Renal cortical epithelial cell (primary cell): Measurements from ENCODE around the gene SH2D7. TPM values are rescaled to one million over a fixed set of nuclear protein-coding genes. Genes with fewer than 3 reads are reported as not detected.

ENCODE experiments used
- DNase-seq: peaks from one replicate; pipeline ENCODE4 v3.0.0-alpha.2; 2011; ENCODE audit warnings: low read depth
- total RNA-seq: library from RNA; depleted of rRNA; stranded (reverse); fragments of >200 nt; gene quantifications from 2 replicates; pipeline ENCODE4 v1.2.3, GENCODE V29; 2014

Gene SH2D7
- total RNA-seq, 1 donor from 2014 or later, result not detected

DNA sequence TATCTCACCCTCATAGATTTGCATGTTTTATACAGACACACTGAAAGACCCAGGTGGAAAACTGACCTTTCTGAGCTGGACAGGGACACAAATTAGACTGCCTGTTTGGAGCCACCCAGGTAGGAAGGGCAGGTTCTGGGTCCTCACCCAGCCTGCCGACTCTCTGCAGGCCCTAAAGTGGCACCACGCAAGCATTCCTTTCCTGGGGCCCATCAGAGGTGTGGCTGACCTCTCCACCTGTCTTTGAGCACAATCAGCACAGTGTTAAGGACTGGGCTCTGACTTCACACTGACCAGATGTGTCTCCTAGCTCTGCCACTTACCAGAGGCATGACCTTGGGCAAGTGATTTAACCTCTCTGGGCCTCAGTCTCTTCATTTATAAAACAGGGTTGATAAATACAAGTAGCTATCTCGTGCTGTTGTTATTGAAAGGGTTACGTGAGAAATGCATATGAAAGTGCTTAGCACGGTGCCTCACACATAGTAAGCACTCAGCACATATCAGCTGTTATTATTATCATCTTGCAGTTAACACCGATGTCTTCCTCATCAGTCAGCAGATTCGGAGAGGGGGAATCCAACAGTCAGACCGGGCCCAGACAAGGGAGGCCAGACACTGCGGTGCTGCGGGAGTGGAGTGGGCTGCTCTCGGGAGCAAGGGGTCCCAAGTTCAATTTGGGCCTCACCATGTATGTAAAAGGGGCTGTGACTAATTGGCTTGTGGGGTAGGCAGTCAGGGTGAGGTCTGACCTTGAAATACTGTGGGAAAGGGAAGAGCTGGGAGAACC, 12.9 kb upstream of the SH2D7 start:
- DNase-seq, result no peak

DNA sequence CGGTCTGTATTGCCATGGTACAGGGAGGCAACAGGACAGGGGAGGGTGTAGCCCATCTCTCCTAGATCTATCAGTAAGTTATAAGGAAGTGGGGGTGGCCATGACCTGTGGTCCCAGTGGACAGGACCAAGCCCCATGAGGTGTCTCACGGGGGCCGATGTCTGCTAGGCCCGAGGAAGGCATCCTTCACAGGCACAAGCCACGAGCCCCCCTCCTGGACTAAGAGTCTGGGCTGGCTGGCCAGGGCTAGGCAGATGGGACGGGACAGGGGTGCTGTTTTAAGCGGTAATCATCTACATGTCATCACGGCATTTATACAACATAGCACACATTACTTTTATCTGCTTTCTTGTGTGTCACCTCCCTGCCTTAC, 12.3 kb upstream of the SH2D7 start:
- no peak for DNase-seq

DNA sequence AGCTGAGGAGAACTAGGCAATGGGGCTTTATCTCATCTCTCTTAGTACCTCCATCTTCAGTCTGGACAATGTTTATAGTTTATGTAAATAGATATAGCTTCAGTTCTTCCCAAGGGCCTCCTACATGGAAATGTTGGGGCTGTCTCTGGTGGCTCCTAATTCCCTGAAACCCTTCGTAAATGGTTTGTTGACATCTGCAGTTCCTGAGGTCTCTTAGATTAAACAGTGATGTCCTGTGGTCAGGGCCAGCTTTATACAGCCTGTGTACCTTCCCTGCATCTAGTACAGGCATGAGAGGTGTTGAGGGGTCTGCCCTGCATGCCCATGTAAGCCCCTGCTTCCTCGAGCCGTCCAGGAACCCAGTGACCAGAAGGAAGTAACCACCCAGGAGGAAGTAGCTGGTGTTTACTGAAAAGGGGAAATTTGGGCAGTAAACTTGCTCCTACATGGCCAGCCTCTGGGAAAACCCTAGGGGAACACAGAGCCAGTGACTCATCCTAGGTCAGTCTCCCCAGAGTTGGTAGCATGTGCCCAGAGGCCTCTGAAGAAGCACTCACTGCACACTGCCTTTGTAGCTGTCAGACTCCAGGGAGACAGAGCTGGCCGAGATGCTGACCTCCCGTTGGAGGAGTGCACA, 10.1 kb upstream of the SH2D7 start:
- DNase-seq, result no peak

DNA sequence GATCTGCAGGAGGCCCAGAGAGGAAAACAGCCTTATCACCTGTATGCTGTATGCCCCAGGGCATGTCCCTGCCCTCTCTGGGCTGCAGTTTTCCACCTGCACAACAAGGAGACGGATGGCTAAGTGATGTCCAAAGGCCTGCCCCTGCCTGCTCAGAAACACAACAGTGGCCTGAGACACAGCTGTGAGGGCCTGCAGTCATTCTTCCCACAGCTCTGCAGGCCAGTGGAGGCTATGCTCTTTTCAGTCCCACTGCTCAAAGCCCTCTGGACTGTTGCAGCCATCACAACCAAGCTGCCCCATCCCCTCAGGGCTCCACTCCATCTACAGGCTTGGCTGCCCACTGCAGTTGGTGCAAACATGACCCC, 9.6 kb upstream of the SH2D7 start:
- DNase-seq, result no peak

DNA sequence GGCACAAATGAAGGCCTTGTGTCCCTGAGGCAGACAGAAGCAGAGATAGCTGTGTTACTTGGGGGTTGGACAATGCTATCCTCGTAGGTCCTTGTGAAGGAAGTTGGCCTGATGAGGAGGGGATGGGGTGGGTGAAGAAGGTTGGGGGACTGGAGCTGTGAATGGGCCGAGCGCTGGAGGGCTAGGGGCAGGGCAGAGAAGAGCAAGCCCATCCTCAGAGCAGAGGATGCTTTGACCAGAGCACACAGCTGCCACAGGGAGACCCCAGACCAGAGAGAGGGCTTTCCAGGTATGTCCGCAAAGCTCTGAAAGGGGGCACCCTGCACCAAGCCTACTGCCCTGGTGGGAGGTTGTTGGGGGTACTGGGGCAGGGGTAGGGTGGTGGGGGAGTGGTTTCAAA, 9.2 kb upstream of the SH2D7 start:
- no peak for DNase-seq

DNA sequence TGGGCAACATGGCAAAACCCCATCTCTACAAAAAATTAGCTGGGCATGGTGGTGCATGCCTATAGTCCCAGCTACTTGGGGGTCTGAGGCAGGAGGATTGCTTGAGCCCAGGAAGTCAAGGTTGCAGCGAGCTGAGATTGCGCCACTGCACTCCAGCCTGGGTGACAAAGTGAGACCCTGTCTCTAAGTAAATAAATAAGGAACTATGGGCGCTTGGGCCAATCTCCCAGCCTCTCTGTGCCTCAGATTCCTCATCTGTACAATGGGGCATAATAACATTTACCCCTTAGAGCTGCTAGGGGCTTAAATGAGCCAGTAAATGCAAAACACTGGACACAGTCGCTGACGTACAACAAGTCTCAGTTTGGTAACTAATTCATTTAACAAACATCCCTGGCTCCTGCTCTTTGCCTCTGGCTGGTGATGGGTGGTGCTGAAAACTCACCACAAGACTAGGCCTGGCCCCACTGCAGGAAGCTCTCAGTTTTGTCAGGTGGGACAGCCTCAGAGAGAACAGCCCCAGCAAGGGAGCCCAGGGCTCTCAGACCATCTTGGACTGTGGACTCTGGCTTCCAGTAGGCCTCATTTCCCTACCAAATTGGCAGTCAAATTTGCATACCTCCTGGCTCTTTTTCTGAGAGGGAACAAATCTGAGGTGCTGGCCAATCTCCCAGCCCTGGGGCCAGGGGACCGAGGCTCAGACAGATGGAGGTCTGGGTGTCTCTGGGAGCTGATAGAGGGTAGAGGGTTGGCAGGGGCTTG, 8.5 kb upstream of the SH2D7 start:
- no peak for DNase-seq

DNA sequence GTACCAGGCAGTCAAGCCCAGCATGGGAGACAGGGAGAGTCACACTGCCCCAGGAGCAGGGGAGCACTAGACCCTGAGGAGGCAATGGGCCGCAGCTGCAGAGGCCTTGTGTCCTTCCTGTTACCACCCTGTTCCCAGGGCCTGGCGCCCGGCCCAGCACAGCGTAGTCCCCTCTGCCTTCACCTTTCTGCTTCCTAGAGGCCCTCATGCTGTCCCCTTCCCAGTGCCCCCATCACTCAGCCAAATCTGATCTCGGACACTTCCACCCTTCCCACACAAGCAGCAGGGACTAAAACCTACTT, 8.0 kb upstream of the SH2D7 start:
- DNase-seq, result no peak

DNA sequence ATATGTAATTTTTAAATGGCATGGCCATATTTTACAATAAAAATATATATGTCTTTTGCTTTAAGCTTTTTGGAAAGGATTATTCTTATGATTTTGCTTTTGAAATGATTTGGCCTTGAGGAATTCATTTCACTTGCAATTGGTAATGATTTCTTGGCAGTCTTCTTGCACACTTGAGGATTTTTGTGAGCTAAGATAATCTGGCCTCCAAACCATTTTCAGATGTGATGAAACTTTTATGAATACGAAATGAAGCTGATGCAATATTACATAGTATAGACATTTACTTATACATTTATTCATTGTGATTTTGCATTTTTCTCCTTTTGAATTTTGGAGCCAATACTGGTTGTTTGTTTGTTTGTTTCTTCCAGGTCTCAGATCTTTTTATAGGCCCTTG, 6.4 kb upstream of the SH2D7 start:
- DNase-seq, result no peak

DNA sequence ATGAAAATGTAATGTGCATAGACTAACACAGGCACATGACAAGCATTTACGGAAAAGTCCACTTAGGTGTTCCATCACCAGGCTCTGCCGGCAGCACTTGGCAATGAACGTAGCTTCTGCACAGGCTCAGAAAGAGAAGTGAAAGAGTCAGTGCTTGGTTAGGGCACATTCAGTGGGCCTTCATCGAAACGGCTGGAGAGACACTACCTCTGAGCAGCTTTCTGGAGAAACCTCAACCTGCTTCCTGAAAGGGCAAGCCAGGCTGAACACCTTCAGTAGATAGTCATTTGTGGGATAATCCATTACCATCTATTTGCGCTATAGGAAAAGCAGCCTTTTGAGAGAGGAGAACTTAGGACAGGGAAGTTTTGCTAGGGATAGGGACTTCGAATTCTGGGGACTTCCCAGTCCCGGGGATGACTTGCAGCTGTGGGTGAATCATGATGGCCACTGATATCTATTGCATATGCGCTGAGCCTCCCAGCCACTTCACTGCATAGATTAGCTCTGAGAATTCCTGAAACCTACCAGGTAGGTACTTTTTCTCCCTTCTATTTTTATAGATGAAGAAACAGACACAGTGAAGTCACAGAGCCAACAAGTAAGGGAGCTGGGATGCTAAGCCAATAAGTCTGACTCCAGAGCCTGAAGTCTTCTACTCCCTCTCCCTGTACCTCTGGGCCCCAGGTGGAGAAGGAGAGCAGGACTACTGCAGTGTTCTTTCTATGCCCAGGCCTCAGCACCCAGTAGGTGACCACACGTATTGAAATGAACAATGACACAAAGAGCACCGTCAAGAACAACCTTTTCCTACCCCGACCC, 4.2 kb upstream of the SH2D7 start:
- no peak for DNase-seq

DNA sequence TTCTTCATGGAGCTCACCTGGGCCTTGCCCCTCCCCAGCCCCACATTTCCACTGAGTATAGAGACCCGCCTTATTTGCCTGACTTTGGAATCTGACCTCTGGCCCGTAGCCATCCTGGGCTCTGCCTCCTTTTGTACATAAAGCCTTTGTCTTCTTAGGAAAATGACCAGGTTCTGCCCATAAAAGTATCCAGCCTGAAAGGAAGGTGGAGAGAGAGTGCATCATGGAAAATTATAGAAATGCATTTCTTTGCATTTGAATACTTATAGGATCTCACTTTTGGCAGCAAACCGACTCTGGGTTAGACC, 3.6 kb upstream of the SH2D7 start:
- no peak for DNase-seq

DNA sequence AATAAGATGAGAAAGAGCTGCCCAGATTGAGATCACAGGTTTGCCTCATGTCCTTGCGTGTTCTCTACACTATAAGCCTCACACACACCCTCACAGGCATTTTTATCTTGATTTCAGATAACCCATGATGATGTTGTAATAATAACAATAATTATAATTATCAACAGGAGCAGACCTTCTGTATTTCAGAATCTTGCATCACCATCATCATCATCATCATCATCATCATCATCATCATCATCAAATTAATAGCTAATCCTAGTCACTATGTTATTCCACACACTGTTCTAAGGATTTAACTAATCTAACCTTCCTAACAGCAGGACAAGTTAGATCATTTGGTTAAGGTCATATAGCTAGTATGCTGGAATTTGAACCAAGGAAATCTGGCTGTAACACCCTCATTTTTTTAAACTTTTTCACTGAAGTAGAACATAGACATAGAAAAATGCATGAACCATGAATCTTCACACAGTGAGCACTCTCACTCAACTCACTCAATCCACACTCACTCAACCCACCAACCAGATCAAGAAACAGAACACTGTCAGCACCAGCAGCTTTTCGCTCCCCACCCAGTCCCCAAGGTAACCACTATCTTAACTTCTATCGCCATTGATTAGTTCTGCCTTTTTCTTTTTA, 1.8 kb upstream of the SH2D7 start:
- no peak for DNase-seq

DNA sequence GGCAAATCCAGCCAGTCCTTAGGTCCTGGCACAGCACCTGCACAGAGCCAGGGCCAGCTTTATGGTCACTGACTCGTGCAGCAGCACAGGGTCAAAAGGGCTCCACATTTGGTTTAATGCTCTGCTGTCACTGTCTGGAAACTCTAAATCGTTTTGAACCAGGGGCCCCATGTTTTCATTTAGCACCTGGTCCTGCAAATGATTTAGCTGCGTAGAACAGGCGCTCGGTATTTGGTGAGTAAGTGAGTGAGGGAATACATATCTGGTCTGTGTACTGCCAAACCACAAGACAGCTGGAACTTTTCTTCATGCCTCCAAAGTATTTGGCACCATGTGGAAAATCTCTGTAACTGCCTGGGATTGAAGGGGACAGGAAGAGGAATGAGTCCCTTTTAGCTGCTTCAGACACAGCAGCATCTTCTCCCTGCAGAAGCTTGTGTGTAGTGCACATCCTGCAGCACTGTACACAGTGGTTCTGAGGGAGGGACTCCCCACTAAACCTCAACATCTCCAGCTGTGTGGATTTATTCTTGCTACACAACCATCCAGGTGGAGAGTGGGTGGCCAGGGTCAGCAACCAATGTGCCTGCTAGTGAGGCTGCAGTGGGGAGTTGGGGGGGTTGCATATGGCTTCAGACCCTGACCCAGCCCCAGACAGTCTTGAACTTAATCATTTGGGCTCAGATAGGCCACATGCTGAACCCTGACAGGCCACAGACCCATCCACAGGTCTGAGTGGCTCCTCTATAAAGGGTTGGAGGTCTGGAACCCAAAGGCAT, 1.1 kb downstream of the SH2D7 start:
- no peak for DNase-seq

DNA sequence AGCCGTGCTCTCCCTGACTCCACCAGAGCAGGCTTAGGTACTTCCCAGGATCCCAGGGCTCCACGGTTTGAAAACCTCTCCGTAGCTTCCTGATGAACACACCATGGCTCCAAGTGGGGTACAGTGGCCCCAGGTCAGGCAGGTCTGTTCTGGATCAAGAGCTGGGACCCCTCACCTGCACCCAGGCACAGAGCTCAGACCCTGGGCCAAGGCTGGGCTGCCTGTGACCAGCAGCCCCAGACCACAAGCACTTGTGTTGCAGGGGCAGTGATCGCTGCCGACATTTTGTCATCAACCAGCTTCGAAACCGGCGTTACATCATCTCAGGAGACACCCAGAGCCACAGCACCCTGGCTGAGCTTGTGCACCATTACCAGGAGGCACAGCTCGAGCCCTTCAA, 5.3 kb downstream of the SH2D7 start:
- DNase-seq, result no peak

DNA sequence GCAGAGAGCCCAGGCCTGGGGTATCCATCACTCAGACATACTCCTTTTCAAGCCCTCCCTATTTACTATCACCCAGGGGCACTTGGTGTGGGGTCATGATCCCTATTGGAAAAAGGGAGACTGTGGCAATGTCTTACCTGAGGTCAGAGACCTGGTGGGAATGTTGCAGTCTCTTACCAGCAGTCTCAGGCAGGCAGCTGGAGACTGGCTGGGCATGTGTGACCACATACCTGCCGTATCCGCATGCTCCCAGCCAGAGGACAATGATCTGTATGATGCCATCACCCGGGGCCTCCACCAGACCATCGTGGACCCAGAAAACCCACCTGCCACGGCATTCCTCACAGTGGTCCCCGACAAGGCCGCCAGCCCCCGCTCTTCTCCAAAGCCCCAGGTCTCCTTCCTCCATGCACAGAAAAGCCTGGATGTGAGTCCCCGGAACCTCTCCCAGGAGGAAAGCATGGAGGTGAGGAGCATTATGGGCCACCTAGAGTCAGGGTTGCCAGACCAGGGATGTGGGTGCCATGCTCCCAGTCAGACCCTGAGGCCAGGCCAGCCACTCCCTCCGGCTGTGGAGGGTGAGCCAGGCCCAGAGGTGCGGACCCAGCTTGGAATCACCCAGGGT, 5.9 kb downstream of the SH2D7 start:
- no peak for DNase-seq

DNA sequence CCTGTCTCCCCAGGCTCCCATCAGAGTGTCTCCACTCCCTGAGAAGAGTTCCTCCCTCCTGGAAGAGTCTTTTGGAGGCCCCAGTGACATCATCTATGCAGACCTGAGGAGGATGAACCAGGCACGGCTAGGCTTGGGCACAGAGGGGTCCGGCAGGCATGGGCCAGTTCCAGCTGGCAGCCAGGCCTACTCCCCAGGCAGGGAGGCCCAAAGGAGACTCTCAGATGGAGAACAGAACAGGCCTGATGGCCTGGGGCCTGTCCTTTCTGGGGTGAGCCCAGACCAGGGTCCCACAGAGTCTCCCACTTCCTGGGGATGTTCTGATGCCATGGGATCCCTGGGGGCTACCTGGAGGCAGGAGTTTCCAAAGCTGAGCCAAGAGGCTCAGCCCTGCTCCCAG, 8.5 kb downstream of the SH2D7 start:
- DNase-seq, result no peak

DNA sequence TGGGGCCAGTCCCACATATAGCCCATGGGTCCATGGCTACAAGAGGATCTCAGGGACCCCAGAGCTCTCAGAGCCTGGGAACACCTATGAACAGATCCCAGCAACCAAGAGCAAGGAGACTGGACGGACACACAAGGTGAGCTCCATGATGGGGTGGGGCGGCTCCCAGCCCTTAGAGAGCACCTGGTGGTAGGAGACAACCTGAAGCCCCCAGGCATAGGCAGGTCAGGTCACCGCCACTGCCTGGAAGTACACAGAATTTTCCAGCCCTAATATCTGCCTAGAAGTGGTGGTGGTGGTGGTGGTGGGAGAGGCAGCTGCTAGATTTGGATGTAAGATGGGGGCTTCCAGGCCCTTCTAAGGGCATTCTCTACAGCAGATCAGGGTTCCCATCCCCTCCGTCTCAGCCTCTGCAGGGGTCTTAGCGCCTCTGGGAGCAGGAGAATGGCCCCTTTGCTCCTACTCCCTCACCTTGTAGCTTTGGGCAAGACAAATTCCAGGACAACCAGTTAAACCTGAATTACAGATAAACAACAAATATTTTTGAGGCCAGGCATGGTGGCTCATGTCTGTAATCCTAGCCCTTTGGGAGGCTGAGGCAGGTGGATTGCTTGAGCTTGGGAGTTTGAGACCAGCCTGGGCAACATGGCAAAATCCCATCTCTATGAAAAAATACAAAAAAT, 9.2 kb downstream of the SH2D7 start:
- no peak for DNase-seq

DNA sequence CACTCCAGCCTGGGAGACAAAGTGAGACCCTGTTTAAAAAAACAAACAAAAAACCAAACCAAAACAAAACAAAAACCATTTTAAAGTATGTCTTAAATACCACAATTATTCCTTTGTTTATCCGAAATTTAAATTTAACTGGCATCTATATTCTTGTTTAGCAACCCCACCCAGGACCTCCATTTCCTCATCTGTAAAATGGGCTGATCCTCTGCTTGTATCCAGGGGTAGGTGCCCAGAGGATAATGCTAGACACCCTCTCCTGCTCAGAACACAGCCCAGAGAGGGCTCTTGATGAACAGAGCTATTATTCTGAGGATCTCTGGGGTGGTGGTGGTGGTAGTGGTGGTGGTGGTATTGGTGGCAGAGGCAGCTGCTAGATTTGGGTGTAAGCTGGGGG, 9.8 kb downstream of the SH2D7 start:
- DNase-seq, result no peak

DNA sequence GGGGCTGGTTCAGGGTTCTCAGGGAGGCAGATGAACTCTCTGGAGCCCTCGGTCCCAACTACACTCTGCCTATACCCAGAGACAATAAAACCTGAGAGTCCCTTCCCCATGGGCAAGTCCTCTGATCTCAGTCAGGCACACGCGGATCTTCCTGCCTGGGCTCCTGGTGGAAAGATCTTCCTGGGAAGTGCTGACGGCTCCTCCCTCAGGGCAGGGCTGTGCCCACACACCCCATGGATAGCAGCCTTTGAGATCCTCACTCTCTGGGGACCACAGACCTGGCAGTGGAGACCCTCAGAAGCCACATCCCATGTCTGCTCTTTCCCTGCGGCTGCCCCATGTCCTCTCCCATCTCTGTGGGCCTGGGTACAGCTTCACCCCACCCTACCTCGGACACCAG, 10.4 kb downstream of the SH2D7 start:
- DNase-seq, result no peak

DNA sequence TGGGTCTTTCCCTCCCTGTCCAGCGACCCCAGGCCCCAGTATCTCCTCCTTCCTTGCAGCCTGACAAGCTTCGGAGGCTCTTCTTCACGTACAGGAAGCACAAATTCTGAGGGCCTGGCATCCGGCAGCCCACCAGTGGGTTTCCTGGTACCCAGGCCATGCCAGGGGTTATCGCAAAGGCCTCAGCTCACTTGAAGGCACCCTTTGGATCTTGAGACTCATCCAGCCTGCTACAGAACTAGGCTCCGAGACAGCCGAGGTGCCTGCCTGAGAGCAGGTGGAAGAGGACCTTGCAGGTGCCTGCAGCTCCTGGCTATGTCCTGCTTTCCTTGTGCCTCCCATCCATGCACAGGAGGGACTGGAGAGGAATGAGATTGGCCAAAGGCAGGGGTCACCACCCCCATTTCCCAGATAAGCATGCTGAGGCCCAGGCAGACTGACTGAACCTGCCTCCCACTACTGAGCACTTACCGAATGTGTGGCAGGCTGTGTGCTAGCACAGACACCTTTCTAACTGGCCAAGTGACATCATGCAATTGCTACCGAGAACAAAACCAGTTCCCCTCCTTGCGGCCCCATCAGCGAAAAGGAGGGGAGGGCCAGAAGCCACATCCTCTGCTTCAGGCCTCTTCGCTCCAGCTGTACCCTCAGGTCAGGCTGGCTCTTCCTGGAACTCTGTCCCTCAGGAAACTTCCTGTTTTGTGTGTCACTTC, 11.2 kb downstream of the SH2D7 start:
- no peak for DNase-seq

DNA sequence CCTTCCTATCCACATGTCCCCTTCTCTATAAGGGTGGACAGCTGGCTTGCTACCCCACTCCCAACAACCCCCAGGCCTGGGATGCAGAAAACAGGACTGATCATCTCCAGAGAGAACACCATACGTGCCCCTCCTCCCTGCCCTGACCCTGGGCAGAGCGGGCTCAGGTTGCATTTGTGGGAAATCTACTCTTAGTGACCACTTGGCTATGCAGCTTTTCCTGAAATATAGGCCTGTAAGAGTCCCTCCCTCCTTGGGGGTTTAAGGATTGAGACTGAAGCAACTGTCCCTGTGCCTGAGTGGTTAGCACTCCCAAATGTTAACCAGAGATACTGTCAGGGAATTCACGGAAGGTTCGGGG, 11.7 kb downstream of the SH2D7 start:
- no peak for DNase-seq
